WERI-Rb-1 (cell line): Measurements from ENCODE around the gene ASTL.
"Not testable (repeated sequence)": the region's sequence is repeated elsewhere in the genome, so short reads cannot be mapped to it uniquely, and the experiment has no call there.

ENCODE experiments used
- DNase-seq: peaks from one replicate; pipeline ENCODE4 v3.0.0-alpha.2; 2020
- H3K27ac ChIP-seq: fragments of 250-450 bp; sonication (Bioruptor Pico); 2 replicates; pipeline ENCODE4 v1.5.1; 2020; ENCODE audit warnings: mild to moderate bottlenecking, moderate library complexity
- H3K27me3 ChIP-seq: fragments of 250-450 bp; sonication (Bioruptor Pico); 2 replicates; pipeline ENCODE4 v1.5.1; 2021; ENCODE audit warnings: mild to moderate bottlenecking, low read depth, moderate library complexity; ENCODE audit not compliant: insufficient read depth, severe bottlenecking
- H3K36me3 ChIP-seq: fragments of 250-450 bp; sonication (Bioruptor Pico); 2 replicates; pipeline ENCODE4 v1.5.1; 2020; ENCODE audit warnings: mild to moderate bottlenecking, moderate library complexity
- H3K4me3 ChIP-seq: 2 replicates; pipeline ENCODE4 v1.5.1; 2011; ENCODE audit warnings: low read depth, mild to moderate bottlenecking, control low read depth, low read length
- H3K9me3 ChIP-seq: fragments of 250-450 bp; sonication (Bioruptor Pico); 2 replicates; pipeline ENCODE4 v1.5.1; 2021; ENCODE audit warnings: mild to moderate bottlenecking, moderate library complexity; ENCODE audit not compliant: severe bottlenecking
- TF ChIP-seq, protein P1 (sequence below): IDR thresholded peaks from 2 replicates; pipeline ENCODE4 v1.5.1; 2011; ENCODE audit warnings: low read depth, mild to moderate bottlenecking, control low read depth, inconsistent platforms, low read length

Gene ASTL

DNA sequence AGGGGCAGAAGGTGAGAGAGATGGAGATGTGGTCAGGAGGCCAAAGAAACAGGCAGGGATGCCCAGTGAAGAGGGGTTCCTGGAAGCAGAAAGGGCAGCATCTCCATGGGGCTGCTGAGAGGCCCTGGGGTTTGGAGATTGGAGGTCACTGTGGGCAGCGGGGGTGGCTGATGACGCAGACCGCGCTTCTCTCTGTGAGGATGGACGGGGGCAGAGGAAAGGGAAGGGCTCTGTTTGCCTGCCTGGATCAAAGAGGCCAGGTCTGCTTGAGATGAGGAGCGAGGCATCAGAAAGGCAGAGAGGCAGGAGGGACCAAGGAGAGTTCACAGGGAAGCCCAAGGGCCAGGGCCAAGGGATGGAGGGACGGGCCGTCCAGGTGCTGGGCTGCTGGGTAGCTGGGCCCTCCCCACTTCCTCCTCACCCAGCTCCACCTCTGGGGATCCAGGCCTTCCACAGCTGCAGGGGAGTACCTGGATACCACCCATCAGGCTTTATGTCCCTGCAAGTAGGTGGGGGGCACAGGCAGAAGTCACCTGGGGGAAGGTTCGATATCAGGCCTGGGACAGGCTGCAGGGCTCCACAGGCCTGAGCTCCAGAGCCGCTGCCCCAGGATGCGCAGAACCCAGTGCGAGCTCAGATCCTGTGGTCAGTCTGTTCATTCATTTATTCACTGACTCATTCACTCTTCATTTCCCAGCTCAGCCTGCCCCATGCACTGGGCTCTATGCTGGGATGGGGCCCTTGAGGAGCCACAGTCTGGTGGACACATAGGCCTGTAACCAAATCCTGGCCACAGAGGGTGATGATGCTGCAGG lies 52.6 kb downstream of the ASTL start:
- H3K4me3 ChIP-seq = no peak overlapping the region

DNA sequence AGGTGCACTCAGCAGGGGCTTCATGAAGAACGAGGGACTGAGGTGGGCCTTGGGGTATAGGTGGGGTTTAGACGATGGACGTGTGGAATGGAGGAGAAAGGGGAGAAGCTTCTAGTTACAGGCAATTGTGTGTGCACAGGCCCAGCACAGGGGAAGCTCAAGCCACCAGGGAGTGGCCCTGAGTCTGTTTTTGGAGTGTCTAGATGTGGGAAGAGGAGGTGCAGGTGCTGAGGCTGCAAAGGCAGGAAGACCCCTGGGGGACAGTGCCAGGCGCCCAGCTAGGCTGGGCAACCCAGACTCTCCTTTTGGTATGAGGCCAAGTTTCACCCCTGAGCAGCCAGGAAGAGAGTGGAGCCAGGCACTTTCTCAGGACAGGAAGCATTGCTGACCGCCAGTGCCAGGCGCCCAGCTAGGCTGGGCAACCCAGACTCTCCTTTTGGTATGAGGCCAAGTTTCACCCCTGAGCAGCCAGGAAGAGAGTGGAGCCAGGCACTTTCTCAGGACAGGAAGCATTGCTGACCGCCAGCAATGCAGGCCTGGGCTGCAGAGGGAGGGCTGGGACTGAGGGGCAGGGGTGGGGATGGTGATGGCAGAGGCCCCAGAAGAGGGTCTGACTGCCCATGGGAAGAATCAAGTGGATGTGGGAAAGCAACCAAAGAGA lies 53.3 kb downstream of the ASTL start:
- not testable (repeated sequence) for H3K27ac ChIP-seq, H3K4me3 ChIP-seq, H3K36me3 ChIP-seq, H3K27me3 ChIP-seq, DNase-seq, H3K9me3 ChIP-seq

More for the DNA sequence above, 52.6 kb downstream of the ASTL start:
- TF ChIP-seq, protein P1, sequence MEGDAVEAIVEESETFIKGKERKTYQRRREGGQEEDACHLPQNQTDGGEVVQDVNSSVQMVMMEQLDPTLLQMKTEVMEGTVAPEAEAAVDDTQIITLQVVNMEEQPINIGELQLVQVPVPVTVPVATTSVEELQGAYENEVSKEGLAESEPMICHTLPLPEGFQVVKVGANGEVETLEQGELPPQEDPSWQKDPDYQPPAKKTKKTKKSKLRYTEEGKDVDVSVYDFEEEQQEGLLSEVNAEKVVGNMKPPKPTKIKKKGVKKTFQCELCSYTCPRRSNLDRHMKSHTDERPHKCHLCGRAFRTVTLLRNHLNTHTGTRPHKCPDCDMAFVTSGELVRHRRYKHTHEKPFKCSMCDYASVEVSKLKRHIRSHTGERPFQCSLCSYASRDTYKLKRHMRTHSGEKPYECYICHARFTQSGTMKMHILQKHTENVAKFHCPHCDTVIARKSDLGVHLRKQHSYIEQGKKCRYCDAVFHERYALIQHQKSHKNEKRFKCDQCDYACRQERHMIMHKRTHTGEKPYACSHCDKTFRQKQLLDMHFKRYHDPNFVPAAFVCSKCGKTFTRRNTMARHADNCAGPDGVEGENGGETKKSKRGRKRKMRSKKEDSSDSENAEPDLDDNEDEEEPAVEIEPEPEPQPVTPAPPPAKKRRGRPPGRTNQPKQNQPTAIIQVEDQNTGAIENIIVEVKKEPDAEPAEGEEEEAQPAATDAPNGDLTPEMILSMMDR = no peak
- Histone ChIP-seq H3K36me3 (no peaks in the 10 kb centered on the region), H3K27ac (no peak overlapping the region), H3K9me3 (peaks cover under 1% of the 10 kb centered on the region), H3K27me3 (no peaks in the 10 kb centered on the region)
- no peak for DNase-seq

DNA sequence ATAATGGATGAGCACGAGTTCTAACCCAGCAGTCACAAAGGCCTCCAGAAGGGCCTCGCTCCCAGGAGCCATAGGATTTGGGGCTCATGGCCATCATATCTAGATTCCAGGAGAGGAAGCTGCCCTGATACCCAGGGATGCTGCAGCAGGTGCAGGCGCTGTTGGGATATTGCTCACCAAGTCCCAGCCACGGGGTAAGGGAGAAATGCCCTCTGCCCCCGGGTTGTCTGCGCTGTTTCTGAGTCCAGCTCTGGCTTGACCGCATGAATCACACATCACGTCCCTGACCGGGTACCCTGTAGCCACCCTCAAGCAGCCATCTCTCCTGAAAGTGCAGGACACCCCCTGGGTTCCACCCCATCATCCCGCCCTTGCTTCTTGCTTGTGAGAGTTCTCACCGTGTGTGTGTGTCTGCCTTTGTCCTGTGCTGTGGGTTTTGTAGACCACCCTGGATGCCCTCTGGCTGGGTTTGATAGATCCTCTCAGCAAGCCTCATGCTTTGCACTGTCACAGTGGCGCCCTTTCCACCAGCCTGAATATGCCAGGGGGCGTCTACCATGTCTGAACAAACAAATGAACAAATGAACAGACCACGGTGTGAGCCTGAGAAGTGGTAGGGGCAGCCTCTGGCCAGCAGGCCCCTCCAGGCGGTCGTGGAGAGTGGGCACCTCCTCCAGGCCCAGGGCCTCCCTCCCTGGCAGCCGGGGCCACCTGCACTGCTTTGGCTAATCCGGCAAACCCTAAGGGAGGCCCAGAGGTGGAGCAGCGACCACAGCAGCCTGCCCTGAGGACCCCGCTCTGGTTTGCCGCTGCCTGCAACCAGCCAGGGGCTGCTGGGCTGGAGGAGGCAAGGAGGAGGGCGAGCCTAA lies 54.1 kb downstream of the ASTL start:
- DNase-seq = no peak
- no peak overlapping the region for H3K27ac ChIP-seq
- no peak overlapping the region for H3K4me3 ChIP-seq
- peaks cover 3% of the 10 kb centered on the region for H3K9me3 ChIP-seq
- no peaks in the 10 kb centered on the region for H3K36me3 ChIP-seq
- TF ChIP-seq, protein P1 = no peak
- no peaks in the 10 kb centered on the region for H3K27me3 ChIP-seq

DNA sequence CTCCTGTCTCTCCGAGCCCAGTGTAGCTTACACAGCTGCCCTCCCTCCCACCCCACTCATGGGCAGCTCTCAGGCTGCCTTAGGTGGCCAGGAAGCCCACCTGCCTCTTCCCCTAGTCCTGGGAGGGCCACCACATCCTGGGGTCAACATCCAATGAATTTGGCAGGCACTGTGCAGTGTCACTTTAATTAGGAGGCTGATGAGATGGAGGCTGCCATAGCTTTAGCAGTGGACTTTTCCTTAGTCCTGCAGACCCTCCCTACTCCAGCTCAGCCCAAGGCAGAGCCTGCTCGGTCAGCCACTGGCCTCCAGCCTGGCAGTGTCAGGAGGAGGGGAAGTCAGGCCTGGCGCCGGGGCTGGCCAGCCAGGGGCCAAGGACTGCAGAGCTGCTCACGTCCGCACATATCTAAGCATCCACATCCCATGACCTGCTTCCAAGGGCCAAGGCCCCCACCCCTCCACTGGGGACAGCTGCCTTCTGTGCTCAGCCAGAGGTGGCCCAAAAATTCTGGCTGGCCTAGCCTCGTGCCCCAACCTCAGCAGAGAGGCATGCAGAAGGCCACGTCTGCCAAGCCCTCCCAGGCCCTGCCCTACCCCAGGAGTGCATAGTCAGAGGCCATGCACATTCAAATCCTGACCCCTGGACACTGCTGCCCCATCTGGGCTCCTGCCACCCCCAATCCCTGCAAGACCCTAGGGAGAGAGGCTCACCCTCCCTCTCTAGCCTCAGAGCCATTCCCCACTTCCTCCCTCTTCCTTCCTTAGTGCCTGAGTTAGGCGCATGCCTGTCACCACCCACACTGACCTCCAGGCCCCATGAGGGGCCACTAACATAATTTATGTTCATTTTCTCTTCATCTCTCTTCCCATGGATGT lies 55.0 kb downstream of the ASTL start:
- Histone ChIP-seq H3K36me3 (no peaks in the 10 kb centered on the region), H3K9me3 (peaks cover 3% of the 10 kb centered on the region), H3K27me3 (no peaks in the 10 kb centered on the region), H3K4me3 (no peak overlapping the region), H3K27ac (no peak overlapping the region)
- no peak for DNase-seq
- TF ChIP-seq, protein P1 = no peak

DNA sequence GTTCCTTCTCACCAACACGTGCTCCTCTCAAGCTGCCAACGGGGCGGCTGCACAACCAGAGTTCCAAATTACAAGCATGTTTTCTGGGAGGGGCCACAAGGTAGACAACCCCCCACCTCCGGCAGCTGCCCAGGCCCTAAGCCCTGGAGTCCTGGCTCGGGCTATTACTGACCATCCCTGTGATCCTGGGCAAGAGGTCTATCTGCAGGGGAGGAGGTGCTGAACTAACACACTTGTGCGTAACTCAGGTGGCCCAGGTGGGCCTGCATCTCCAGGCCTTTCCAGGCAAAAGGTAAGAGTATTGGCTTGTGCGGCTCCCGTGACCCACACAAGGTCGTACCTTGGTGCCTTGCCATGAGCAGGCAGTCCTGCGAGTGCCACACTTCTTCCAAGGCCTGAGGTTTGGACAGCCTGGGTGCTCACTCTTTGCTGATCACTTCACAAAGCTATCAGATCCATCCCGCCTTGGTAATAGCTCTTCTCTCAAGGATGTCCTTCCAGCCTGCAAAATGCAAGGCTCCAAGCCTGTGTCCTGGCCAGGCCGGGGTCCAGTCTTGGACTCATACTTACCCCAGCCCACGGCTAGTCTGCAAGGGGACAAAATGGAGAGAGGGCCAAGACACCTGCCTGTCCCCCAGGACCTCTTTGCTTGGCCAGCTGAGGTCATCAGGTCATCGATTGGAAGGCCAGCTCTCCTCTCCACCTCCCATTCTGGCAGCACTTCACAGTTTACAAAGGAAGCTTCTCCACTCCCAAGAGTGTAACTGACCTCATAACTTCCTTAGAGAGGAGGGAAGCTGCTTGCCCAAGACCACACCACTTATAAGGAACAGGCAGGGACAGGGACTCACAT lies 55.9 kb downstream of the ASTL start:
- Histone ChIP-seq H3K36me3 (no peaks in the 10 kb centered on the region), H3K27me3 (no peaks in the 10 kb centered on the region), H3K9me3 (peaks cover 3% of the 10 kb centered on the region), H3K27ac (no peak overlapping the region), H3K4me3 (no peak overlapping the region)
- TF ChIP-seq, protein P1 = no peak
- DNase-seq = no peak
